HG03439 (cell line): ENCODE measurements around the gene FAM133A.

Experiments
- ATAC-seq: cut with Tn5 transposase; IDR thresholded peaks from one replicate; pipeline ENCODE4 v1.9.1; 2021; ENCODE audit warnings: mild to moderate bottlenecking, moderate library complexity; ENCODE audit not compliant: unreplicated experiment

FAM133A gene

GRCh38 chrX:93673869-93674271 is at the start of gene FAM133A:
TSS of gene FAM133A (plus strand) at chrX:93674206. CDS start at chrX:93709420, 35,214 bp downstream.
- ATAC-seq = no peak

GRCh38 chrX:93637591-93637990 is 36.4 kb upstream of the FAM133A start:
- ATAC-seq = no peak

- no peak for ATAC-seq
Observed at GRCh38 chrX:93649381-93649780, 24.6 kb upstream of the FAM133A start.

- ATAC-seq = no peak
Observed at GRCh38 chrX:93660575-93660974, 13.4 kb upstream of the FAM133A start.

GRCh38 chrX:93673056-93673868 is 744 bp upstream of the FAM133A start, which contains the start of gene NAP1L3:
TSS of gene NAP1L3 (minus strand) at chrX:93673578. CDS start at chrX:93673304, 274 bp downstream.
- ATAC-seq = peak; percentile 71

- no peak for ATAC-seq
Observed at GRCh38 chrX:93695981-93696380, 22.0 kb downstream of the FAM133A start.

GRCh38 chrX:93703701-93704100 is 29.7 kb downstream of the FAM133A start:
- no peak for ATAC-seq

- ATAC-seq = no peak
Observed at GRCh38 chrX:93711076-93711475, 37.1 kb downstream of the FAM133A start.

- ATAC-seq = no peak
Observed at GRCh38 chrX:93741811-93742210, 67.8 kb downstream of the FAM133A start.

- ATAC-seq = no peak
Observed at GRCh38 chrX:93760163-93760562, 86.2 kb downstream of the FAM133A start.
